Esophagus squamous epithelium (tissue), 4 donors: Measurements from ENCODE around the gene LTBP2.

ENCODE experiments used
- POLR2A ChIP-seq, 4 donors: fragments of 450-650 bp; IDR thresholded peaks; one replicate each; pipeline ENCODE4 v1.6.1; 2017; ENCODE audit warnings: antibody characterized with exemption in 4 of 4, mild to moderate bottlenecking in 4 of 4, moderate library complexity in 3 of 4
- TF ChIP-seq, protein P1 (sequence below), 6 experiments: fragments of 450-650 bp in 4 of 6; fragments of 200-600 bp in 2 of 6; sonication (generic) in 2 of 6; IDR thresholded peaks; one replicate each; pipeline ENCODE4 v1.5.1; 2016 to 2019; ENCODE audit warnings: antibody characterized with exemption in 6 of 6, mild to moderate bottlenecking in 4 of 6, moderate library complexity in 4 of 6

DNA sequence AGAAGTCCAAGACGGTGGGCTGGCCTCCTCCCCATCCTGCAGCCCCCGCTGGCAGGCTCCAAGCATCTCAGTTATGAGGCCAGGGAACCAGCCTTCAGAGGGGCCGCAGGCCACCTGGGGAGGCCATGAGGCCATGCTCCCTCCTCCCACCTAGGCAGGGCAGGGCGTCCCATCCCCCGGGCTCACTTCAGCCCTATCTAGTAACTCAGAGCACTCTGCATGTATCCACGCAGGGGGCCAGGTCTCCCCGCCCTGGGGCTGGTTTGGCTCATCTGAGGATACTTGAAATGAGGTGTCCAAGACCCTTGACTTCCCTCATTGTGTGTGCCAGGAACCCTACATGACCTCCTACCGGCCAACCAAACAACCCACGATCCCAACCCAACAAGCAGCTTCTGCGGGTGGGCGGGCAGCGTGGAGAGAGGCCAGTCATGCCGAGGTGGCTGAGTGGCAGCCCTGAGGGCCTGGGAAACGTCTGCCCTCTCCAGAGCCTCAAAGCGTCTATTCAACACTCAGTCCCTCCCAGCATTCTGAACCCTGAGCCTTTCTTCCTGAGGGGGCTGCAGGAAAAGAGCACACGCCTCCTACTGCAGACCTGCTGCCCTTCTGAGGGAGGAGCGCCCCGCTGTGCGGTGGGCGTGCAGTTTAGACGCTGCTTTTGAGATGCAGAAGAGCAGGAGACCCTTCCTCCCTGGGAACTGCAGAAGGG, 101.7 kb downstream of the LTBP2 start:
- TF ChIP-seq, protein P1, sequence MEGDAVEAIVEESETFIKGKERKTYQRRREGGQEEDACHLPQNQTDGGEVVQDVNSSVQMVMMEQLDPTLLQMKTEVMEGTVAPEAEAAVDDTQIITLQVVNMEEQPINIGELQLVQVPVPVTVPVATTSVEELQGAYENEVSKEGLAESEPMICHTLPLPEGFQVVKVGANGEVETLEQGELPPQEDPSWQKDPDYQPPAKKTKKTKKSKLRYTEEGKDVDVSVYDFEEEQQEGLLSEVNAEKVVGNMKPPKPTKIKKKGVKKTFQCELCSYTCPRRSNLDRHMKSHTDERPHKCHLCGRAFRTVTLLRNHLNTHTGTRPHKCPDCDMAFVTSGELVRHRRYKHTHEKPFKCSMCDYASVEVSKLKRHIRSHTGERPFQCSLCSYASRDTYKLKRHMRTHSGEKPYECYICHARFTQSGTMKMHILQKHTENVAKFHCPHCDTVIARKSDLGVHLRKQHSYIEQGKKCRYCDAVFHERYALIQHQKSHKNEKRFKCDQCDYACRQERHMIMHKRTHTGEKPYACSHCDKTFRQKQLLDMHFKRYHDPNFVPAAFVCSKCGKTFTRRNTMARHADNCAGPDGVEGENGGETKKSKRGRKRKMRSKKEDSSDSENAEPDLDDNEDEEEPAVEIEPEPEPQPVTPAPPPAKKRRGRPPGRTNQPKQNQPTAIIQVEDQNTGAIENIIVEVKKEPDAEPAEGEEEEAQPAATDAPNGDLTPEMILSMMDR (IDR thresholded peaks at IDR 0.05) = no peak
- TF ChIP-seq POLR2A (IDR thresholded peaks at IDR 0.05) = no peak
